PC-3 (cell line): ENCODE measurements around the gene ETFDH.

Experiments used
- EZH2 ChIP-seq: fragments of 300-600 bp; sonication (generic); IDR thresholded peaks from one replicate; pipeline ENCODE4 v1.6.1; 2017; ENCODE audit warnings: antibody characterized with exemption, mild to moderate bottlenecking, low read length; ENCODE audit not compliant: unreplicated experiment
- TF ChIP-seq, protein P1 (sequence below): fragments of 300-600 bp; sonication (generic); conservative IDR thresholded peaks from 2 replicates; pipeline ENCODE4 v1.5.1; 2017; ENCODE audit warnings: antibody characterized with exemption, low read depth, mild to moderate bottlenecking, low read length

GRCh38 chr4:158673633-158674032, 1.5 kb downstream of the ETFDH start:
- TF ChIP-seq EZH2: no peak
- TF ChIP-seq, protein P1, sequence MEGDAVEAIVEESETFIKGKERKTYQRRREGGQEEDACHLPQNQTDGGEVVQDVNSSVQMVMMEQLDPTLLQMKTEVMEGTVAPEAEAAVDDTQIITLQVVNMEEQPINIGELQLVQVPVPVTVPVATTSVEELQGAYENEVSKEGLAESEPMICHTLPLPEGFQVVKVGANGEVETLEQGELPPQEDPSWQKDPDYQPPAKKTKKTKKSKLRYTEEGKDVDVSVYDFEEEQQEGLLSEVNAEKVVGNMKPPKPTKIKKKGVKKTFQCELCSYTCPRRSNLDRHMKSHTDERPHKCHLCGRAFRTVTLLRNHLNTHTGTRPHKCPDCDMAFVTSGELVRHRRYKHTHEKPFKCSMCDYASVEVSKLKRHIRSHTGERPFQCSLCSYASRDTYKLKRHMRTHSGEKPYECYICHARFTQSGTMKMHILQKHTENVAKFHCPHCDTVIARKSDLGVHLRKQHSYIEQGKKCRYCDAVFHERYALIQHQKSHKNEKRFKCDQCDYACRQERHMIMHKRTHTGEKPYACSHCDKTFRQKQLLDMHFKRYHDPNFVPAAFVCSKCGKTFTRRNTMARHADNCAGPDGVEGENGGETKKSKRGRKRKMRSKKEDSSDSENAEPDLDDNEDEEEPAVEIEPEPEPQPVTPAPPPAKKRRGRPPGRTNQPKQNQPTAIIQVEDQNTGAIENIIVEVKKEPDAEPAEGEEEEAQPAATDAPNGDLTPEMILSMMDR: no peak
